ENCODE results near the gene LINC01488.

The LINC01488 gene

DNA sequence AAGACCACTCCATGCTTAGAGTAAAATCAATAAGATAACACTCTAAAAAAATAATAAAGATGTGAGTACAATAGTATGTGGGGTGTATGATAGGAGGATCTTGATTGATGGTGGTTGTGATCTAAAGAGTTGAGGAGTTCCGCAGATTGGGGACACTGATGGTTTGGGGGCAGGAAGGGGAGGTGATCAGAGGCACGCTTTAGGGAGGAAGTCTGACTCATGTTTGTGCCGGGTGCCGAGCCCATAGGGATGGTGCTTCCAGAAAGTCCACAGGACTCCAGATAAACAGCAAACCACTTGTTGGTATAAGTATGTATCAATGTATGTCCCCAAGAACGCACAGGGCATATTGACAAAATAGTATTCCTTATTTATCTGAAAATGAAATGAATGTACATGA is 27.5 kb downstream of the LINC01488 start:
- in situ Hi-C loops (cut with HindIII; ENCODE audit: low sequenced_read_pairs) = no loop called here

DNA sequence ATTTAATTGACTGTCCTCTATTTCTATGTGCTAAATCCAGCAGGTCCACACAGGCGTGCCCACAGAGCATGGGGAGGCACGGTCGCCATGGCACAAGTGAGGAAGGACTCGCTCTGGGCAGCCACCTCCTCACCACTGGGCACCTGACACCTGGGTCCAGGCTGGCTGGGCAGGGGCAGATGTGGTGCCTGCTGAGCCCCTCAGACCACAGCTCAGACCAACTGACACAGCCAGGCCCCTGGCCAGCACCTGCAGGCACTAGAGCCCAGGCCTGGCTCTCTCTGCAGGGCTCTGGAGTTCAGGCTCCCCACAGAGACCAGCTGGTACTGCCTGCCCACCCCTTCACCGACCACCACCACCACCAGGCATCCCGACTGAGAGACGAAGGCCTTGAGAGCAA is 27.9 kb downstream of the LINC01488 start:
- in situ Hi-C loops (cut with HindIII; ENCODE audit: low sequenced_read_pairs) = no loop called here

DNA sequence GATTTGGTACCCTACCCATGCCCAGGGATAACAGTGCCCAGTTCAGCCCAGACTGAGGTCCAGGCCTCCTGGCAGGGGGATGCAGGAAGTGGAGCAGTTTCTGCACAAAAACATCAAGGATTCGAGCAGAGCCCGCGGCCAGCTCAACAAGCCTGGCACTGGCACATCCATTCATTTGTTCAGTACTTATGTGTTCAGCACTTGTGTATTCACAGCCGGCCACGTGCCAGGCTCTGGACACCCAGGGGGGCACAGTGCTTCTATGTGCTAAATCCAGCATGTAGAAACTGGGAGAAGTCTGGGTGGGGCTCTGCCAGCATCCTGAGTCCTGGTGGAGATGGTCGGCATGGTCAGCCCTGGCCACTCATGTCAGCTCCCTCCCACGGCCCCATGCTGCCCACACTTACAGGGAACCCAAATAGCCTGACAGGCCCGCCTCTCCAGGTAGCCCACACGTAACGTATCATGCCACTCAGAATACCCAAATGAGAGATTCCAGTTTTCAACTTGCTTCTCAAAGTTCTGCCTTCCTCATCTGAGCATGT is 28.5 kb downstream of the LINC01488 start:
- in situ Hi-C loops (cut with HindIII; ENCODE audit: low sequenced_read_pairs) = no loop called here

DNA sequence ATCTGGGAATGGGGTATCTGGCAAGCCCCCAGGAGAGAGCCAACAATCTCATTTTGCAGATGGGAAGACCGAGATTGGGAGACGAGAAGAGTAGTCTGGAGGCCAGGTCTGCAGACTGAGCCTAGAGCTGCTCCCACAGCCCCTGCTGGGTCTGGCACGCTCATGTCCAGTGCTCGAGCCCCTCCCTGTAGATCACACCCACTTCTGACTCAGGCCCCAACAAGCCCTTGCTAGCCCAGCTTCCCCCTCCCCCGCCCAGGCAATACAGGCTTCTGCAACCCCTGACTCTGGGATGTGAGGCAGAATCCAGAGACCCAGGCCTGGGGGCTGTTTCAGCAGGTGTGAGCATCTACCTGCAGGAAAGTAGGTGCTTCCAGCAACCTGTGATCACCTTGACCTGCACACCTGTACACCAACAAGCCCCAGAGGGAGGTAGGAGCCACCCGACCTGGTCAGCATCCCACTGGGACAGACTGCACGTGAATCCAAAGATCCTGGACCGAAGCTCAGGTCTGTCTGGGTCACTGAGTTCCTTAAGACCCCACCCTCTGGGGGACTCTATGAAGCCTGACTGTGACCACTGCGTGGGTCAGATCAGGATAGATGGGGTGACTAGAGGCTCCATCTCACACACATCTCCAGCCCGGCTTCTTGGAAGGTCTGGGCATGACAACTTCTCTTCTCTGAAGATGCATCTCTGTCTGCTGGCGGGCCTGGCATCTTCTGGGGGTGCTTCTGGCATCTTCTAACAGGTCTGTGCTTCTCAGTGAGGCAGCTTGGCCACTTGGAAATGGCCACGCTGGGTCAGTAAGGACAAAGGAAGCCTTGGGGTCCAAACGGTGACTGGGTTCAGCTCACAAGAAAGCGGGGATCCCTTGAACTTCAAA is 29.3 kb downstream of the LINC01488 start:
- in situ Hi-C loops (cut with HindIII; ENCODE audit: low sequenced_read_pairs) = no loop called here

DNA sequence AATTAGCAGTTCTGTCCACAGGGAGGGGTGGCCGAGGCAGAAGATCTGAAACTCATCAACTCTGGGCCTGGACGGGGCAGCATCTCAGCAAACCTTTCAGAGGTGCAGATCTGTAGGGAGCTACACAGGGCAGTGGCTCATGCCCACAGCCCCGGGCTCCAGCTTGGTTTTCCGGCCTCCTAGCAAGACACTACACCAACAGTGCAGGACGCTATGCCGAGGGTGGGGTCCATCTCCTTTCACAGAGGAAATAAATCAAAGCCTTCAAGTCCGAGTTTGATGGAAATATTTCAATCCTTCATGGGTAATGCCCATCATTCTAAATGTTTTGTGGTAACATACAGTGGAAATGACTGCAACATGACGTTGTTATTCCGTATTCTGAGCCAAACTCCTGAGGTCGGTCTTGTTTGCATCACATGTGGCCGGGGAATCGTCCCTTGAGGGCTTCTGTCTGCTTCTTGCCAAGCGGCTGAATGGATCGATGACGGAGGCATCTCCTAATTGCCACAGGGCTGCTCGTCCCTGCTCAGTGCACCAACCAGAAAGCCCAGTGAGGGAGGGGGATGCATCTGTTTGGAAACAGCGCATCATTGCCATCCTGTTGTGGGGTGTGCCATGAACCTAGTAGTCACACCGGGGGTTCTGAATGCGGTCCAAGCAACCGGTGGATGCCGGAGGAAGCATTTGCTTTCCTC is 30.0 kb downstream of the LINC01488 start:
- in situ Hi-C loops (cut with HindIII; ENCODE audit: low sequenced_read_pairs) = no loop called here

DNA sequence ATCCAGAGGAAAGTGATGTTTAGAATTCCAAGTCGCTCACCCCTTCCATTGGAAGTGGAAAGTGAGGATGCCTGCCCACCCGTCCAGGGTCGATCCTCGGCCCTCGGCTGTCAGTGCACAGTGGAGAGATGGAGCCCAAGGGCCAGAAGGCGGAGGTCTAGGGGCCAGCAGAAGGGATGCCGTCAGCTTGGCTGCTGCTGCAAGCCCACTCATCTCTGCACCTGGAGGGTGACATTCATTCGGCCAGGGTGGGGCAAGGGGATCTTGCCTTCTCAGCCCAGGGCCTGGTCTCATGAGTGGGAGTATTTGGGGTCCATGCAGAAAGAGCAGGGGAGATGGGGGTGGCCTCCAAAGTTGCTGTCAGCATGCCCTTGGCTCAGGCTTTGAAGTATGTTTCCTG is 30.7 kb downstream of the LINC01488 start:
- in situ Hi-C loops (cut with HindIII; ENCODE audit: low sequenced_read_pairs) = no loop called here

DNA sequence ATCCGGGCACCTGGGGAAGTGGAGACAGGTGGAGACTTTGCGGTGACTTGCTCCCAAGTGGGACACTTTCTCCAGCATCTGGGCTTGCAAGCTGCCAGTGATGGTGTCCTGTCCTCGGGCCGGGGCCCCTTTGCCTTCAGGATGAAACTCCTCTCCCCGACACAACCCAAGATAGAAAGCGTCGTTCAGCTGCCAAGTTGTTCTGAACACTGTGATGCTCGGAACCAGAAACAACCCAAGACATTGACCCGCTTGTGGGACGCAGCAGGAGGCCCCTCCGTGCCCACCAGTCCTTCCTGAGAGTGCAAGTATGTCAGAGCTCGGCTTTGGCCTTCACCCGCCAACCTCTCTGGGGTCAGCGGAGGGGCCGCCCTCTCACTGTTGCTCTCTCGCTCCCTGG is 31.3 kb downstream of the LINC01488 start:
- in situ Hi-C loops (cut with HindIII; ENCODE audit: low sequenced_read_pairs) = no loop called here

DNA sequence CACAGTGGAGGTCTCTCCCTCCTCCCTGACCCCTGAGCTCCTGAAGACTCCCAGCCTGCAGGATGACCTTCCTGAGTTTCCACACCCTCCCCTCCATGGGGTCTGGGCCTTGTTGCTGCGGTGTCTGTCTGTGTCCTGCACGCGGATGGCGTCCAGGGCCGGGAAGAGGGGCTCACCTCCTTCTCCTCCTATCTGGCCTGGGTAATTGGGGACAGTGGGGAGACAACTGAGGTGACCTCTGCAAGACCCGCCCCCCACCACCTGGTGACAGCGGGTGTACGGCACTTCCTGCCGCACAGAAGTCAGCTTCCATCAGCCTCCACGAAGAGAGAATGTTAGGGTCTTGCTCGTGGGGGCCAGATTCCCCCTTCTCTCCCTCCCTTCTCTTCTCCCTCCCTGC is 31.7 kb downstream of the LINC01488 start:
- in situ Hi-C loops (cut with HindIII; ENCODE audit: low sequenced_read_pairs) = no loop called here

DNA sequence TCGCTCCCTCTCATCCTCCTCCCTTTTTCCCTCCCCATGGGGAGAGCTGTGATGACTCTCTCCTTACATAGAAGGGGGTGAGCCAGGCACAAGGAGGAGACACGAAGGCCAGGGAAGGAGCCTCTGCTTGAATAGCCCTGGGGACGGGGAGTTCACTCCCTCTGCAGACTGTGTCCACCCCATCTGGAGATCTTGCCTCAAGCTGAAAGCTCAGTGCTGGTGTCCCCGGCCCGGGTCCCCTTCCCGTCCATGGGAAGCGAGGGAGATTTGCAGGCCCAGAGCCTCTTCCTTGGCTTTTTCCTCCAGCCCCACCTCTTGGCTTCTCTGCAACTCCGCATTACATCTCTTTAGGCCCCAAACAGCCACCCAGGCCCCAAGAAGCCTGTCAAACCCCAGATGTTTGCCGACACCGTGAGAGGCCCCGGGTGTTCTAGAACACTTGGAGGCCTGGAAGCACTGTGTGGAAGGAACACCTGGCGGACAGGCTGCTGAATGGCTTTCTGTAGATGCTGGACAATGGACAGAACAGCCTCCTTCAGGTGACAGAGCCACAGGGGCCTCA is 32.3 kb downstream of the LINC01488 start:
- in situ Hi-C loops (cut with HindIII; ENCODE audit: low sequenced_read_pairs) = no loop called here

DNA sequence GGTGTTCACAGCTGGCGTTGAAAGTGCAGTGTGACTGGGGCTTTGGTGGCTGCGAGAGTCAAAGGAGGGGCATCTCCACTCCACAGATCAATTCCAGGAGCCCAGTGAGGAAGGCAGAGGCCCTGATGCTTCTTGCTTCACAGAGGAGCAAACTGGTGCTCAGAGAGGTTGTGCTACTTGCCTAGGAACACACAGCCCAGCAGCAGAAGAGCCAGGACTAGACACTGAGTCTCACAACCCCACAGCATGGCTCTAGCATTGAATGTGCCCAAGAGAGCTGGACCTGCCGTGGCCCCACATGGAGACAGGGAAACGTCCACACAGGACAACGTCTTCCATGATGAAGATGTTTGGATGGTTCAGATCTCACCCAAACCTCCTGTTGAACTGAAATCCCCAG is 33.3 kb downstream of the LINC01488 start:
- in situ Hi-C loops (cut with HindIII; ENCODE audit: low sequenced_read_pairs) = no loop called here

DNA sequence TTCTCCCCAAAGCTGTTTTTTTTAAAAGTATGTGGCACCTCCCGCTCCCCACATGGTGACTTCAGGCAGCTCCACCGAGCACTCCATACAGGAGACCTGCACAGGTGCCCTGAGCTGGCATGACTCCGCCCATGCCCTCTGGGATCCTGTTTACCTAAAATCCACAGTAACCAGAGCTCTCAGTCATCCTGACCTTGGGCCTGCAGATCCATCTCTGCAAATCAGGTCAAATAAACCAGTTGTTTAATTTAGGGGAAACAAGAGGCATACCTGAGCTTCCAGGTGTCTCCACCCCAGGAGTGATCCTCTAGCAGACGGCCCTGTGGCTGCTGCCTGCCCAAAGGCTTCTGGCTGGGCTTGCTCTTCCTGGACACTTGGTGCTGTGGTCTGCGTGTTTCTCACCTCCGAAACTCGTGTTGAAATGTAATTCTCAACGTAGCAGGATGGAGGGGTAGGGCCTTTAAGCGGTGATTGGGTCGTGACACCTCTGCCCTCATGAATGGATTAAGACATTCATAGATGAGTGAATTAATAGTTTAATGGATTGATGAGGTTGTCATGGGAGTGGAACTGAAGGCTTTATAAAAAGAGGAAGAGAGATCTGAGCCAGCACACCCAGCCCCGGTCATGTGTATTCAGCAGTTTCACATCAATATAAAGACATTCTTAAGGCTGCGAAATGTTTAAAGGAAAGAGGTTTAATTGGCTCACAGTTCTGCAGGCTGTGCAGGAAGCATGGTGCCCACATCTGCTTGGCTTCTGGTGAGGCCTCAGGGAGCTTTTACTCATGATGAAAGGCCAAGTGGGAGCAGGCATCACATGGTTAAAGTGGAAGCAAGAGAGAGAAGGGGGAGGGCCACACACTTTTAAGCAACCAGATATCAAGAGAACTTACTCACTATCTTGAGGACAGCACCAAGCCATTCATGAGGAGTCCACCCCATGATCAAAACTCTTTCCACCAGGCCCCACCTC is 34.1 kb downstream of the LINC01488 start:
- in situ Hi-C loops (cut with HindIII; ENCODE audit: low sequenced_read_pairs) = no loop called here

DNA sequence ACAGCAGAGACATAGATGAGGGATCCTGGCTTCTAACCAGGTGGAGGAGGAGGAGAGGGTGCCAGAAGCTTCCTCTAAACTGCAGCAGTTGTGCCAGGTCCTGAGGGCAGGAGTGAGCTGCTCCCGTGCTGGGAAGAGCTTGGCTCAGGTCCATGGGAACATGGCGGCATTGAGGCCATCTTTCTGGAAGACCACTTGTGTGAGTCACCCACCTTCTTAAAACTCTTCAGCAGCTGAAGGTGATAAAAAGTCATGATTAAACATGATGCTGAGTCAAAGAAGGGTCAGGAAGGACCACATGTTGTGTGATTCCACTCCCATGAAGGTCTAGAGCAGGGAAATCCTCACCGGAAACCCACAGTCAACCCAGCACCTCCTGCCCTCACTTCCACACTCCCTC is 35.1 kb downstream of the LINC01488 start:
- in situ Hi-C loops (cut with HindIII; ENCODE audit: low sequenced_read_pairs) = no loop called here

DNA sequence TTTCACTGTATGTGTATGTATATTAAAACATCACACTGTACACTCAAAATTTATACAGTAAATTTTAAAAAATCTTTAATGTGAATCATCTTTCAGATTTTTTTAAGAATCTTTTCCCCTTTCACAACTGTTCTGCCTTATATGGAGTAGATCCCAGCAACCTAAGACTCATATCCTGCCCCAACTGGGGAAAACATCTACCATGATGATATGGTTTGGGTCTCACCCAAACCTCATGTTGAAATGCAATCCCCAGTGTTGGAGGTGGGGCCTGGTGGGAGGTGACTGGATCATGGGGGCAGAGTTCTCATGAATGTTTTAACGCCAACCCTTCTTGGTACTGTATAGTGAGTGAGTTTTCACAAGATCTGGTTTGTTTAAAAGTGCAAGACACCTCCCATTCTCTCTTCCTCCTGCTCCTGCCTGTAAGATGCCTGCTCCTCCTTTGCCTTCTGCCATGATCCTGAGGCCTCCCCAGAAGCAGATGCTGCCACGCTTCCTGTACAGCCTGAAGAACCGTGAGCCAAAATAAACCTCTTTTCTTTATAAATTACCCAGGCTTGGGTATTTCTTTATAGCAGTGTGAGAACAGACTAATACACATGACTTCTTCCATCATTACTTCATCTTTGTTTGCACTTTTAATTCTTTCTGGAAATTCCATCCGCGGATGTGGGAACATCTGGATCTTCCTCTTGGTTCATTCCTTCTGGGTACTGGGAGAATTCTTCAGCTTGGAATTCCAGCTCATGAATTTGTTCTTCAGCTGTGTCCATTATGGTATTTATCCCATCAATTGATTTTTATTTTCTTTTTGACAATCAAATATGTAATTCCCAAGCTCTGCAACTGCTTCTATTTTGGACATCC is 36.9 kb downstream of the LINC01488 start:
- in situ Hi-C loops (cut with HindIII; ENCODE audit: low sequenced_read_pairs) = no loop called here

DNA sequence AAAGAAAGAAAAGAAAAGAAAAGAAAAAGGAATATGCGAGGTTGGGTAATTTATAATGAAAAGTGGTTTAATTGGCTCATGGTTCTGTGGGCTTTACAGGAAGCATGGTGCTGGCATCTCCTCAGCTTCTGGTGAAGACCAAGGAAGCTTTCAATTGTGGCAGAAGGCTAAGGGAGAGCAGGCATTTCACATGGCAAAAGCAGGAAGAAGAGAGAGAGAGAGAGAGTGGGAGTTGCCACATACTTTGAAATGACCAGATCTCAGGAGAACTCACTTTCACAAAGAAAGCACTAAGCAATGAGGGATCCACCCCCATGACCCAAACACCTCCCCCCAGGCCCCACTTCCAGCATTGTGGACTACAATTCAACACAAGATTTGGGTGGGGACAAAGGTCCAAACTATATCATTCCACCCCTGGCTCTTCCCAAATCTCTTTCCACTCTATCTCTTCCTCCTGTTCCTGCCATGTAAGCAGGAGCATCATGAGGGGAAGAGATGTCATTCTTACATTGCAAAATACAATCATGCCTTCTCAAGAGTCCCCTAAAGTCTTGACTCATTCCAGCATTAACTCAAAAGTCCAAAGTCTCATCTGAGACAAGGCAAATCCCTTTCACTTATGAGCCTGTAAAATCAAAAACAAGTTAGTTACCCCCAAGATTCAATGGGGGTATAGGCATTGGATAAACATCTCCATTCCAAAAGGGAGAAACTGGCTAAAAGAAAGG is 38.9 kb downstream of the LINC01488 start:
- in situ Hi-C loops (cut with HindIII; ENCODE audit: low sequenced_read_pairs) = no loop called here

DNA sequence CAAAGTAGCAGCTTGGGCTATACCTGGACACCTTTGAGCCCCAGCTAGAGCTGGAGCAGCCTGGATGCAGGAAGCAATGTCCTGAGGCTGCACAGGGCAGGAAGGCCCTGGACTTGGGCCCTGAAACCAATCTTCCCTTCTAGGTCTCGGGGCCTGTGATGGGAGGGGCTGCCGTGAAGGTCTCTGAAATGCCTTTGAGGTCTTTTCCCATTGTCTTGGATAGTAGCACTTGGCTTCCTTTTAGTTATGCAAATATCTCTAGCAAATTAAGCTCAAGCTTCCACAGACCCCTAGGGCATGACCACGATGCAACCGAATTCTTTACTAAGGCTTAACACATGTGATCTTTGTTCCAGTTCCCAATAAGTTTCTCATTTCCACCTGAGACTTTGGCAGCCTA is 40.0 kb downstream of the LINC01488 start:
- in situ Hi-C loops (cut with HindIII; ENCODE audit: low sequenced_read_pairs) = no loop called here

DNA sequence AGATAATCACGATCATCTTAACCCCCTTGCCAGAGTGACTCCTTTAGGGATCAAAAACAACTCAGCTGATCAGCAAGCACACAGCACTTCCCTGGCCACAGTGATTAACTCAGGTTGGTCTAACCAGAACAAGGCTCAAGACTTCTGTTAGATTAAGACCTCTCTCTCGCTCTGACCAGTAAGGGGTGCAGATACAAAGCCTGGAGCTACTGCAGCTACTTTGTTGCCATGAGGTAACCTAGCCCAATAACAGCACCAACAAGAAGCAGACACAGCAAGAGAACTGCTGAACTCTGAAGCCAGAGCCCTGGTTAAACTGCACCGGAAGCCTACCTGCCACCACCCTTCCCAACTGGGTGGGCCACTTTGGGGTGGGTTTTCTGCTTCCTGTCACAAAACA is 42.0 kb downstream of the LINC01488 start:
- in situ Hi-C loops (cut with HindIII; ENCODE audit: low sequenced_read_pairs) = no loop called here

DNA sequence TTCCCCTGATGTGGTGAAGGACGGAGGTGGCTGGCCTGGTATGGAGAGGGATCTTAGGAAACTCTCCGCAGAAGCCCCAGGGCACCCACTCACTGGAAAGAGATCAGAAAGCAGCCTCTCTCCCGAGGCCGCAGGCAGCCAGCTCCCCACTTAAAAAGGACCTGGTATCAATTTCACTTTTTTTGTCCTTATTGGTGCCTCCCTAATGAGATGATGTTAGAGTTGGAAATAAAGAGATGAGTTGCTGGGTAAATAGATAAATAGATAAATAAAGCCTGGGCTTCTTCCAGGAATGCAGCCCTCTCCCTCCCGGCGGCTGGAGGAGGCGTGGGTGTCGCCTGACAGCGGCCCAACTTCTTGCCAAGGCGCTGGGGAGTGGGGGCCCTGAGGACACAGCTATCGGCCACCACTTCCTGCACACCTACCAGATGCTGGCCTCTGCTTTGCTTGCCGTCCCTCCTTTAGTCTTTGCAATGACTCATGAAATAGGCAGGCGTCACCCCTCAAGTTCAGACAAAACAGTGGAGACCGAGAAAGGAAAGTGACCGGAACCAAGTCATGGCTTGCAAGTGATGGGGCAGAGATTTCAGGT is 42.9 kb downstream of the LINC01488 start:
- in situ Hi-C loops (cut with HindIII; ENCODE audit: low sequenced_read_pairs) = no loop called here

DNA sequence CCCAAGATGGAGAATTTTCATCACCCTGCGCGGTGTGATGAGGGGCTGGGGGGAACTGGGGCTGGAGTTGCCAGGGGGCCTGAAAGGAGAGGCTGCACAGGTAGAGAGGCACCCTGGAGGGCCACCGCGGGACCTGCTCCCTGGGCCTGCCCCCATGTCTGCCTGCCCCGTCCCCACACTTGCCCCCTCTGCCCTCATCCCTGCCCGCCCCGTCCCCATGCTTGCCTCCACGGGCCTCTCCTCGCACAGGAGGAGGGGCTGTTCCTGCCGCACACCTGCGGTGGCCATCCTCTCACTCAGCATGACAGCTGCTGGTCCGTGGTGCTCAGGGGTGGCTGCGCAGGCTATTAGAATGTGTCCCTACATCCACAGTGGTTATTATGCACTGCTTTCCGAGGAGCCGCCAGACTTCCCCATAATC is 43.5 kb downstream of the LINC01488 start:
- in situ Hi-C loops (cut with HindIII; ENCODE audit: low sequenced_read_pairs) = no loop called here
